NT2/D1 (cell line): ENCODE data around the gene SPC24.

Experiments used
- SUZ12 ChIP-seq: IDR thresholded peaks from 2 replicates; pipeline ENCODE4 v1.6.1; 2011; ENCODE audit not compliant: insufficient read length, insufficient read depth; ENCODE audit errors: extremely low read depth
- YY1 ChIP-seq: IDR thresholded peaks from 2 replicates; pipeline ENCODE4 v1.6.1; 2011; ENCODE audit not compliant: insufficient read length, insufficient read depth
- ZNF274 ChIP-seq: IDR thresholded peaks from 2 replicates; pipeline ENCODE4 v1.6.1; 2011; ENCODE audit warnings: mild to moderate bottlenecking, low read depth, low read length

GRCh38 chr19:11127905-11128304 is 27.7 kb downstream of the SPC24 start:
- TF ChIP-seq ZNF274 (no peak), YY1 (no peak), SUZ12 (no peak)
